Memory B cell (primary cell): ENCODE measurements around the gene RPP30.

Experiments
- ATAC-seq: fragments of 150-1000 bp; cut with Tn5 transposase; 2 replicates; pipeline ENCODE4 v1.10.0; 2021; ENCODE audit warnings: low read depth, mild to moderate bottlenecking, moderate library complexity
- DNase-seq, 2 donors: peaks; one replicate each; pipeline ENCODE4 v3.0.0; 2022; ENCODE audit warnings: low spot score in 2 of 2
- H3K27ac Mint-ChIP-seq: one replicate; pipeline ENCODE4 v1.8.0; 2022; ENCODE audit warnings: mild to moderate bottlenecking, moderate library complexity, mixed read lengths
- H3K27me3 Mint-ChIP-seq: one replicate; pipeline ENCODE4 v1.8.0; 2022; ENCODE audit warnings: mixed read lengths
- H3K36me3 Mint-ChIP-seq: one replicate; pipeline ENCODE4 v1.8.0; 2022; ENCODE audit warnings: mild to moderate bottlenecking, mixed read lengths
- H3K4me1 Mint-ChIP-seq: one replicate; pipeline ENCODE4 v1.8.0; 2022; ENCODE audit warnings: mixed read lengths
- H3K4me3 Mint-ChIP-seq: one replicate; pipeline ENCODE4 v1.8.0; 2022; ENCODE audit warnings: mild to moderate bottlenecking, moderate library complexity, mixed read lengths
- H3K9me3 Mint-ChIP-seq: one replicate; pipeline ENCODE4 v1.8.0; 2022; ENCODE audit warnings: mixed read lengths

Gene RPP30

DNA sequence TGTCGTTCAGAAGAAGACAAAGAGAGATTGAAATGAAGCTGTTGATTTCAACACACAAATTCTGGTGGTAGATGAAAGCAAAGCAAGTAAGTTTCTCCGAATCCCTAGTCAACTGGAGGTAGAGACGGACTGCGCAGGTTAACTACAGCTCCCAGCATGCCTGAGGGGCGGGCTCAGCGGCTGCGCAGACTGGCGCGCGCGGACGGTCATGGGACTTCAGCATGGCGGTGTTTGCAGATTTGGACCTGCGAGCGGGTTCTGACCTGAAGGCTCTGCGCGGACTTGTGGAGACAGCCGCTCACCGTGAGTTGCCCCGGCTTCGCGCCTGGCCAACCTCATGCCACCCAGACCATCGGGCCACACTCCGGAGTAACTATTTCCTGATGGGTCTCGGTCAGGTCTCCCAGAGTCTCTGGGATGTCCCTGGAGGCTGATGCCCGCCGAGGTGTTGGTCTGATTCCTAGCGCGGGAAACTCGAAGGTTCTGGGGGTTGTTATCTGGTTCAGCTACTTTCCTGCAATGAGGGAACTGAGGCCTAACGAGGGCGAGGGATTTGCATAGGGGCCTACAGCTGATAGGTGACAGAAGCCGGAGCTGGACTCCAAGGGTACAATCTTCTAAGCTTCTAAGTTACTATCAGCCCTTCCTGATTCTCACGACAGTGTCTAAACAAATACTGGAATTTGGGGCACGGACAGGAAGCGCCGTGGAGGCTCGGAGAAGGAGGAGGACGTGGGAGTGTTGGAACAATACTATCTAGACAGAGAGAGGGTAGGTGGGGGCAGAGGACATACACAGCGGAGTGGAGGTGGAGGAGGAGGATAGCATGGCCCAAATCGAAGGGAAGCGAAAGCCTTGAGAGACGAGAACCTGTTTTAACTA is at the start of gene RPP30:
TSS of gene RPP30 (plus strand) at position 209 of the 882 bp plus-strand sequence. CDS start at position 222, 13 bp downstream.
- Mint-ChIP-seq H3K9me3 (peaks cover 6% of the 10 kb centered on the region), H3K4me1 (peaks cover 14% of the 10 kb centered on the region), H3K27me3 (peaks cover 10% of the 10 kb centered on the region), H3K27ac (peak within 1 kb of the TSS; percentile 89), H3K36me3 (peaks cover 12% of the 10 kb centered on the region), H3K4me3 (peak within 1 kb of the TSS; percentile 96)
- ATAC-seq (peak; percentile 98), DNase-seq (peak; percentile 74 to 78)

DNA sequence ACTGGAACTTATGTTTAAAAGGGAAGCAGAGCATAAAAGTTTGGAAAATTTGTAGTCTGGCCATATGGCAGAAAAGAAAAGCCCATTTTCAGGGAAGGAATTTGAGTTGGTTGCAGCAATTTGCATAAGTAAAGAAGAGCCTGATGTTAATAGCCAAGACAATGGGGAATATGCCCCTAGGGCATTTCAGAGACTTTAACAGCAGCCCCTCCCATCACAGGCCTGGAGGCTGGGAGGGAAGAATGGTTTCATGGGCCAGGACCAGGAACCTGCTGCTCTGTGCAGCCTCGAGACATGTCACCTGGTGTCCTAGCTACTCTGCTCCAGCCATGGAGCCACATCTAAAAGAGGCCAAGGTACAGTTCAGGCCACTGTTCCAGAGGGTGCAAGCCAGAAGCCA is 49.3 kb upstream of the RPP30 start:
- H3K9me3 Mint-ChIP-seq, result peaks cover 12% of the 10 kb centered on the region
- no peak overlapping the region for H3K4me3 Mint-ChIP-seq
- H3K36me3 Mint-ChIP-seq, result peaks cover 2% of the 10 kb centered on the region
- no peaks in the 10 kb centered on the region for H3K4me1 Mint-ChIP-seq
- DNase-seq, result no peak
- peaks cover 8% of the 10 kb centered on the region for H3K27me3 Mint-ChIP-seq
- H3K27ac Mint-ChIP-seq, result no peak overlapping the region
- no peak for ATAC-seq

DNA sequence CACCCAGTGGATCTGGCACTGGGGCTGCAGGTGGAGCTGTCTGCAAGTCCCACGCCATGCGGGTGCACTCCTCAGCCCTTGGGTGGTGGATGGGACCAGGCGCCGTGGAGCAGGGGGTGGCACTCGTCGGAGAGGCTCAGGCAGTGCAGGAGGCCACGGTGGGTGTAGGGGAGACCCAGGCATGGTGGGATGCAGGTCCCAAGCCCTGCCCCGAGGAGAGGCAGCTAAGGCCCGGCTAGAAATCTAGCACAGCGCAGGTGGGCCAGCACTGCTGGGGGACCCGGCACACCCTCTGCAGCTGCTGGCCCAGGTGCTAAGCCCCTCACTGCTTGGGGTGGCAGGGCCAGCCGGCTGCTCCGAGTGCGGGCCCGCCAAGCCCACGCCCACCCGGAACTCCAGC is 39.7 kb upstream of the RPP30 start:
- Mint-ChIP-seq H3K27me3 (no peaks in the 10 kb centered on the region), H3K9me3 (no peaks in the 10 kb centered on the region), H3K27ac (no peak overlapping the region), H3K36me3 (no peaks in the 10 kb centered on the region), H3K4me1 (no peaks in the 10 kb centered on the region), H3K4me3 (no peak overlapping the region)
- DNase-seq, result no peak
- ATAC-seq, result no peak

DNA sequence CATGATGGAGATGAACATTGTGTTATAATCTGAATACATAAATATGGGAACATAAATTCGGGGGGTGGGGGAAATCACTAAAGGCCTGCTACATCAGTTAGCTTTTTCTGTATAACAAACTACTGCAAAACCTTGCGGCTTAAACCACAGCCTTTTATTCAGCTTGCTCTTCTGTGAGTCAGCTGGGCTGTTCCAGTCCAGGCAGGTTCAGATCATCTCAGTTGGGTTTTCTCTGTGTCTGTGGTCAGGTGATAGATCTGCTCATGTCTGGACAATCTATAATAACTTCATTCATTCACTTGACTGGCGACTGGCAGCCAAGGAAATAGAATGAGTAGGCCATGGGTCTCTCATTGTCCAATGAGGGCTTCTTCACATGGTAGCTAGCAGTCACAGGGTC is 37.4 kb upstream of the RPP30 start:
- H3K36me3 Mint-ChIP-seq, result no peaks in the 10 kb centered on the region
- H3K27ac Mint-ChIP-seq, result no peak overlapping the region
- no peaks in the 10 kb centered on the region for H3K9me3 Mint-ChIP-seq
- no peak overlapping the region for H3K4me3 Mint-ChIP-seq
- H3K27me3 Mint-ChIP-seq, result peaks cover 5% of the 10 kb centered on the region
- H3K4me1 Mint-ChIP-seq, result no peaks in the 10 kb centered on the region
- ATAC-seq, result no peak
- DNase-seq, result no peak

DNA sequence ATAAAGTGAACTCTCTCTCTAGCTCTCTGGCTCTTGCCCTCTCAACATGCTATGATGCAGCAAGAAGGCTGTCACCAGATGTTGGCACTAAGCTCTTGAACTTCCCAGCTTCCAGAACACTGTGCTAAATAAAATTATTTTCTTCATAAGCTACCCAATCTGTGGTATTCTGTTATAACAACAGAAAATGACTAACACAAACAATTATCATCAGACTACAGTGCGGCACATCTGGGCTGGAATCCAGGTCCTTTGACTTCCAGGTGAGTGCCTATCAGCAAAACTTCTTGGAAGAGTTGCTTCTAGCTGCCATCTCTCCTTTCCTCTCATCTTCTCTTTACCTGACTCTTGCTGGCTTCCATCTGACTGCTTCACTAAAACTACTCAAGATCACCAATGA is 34.3 kb upstream of the RPP30 start:
- Mint-ChIP-seq H3K36me3 (no peaks in the 10 kb centered on the region), H3K4me3 (no peak overlapping the region), H3K9me3 (no peaks in the 10 kb centered on the region), H3K27ac (no peak overlapping the region), H3K4me1 (no peaks in the 10 kb centered on the region), H3K27me3 (peaks cover 8% of the 10 kb centered on the region)
- DNase-seq (no peak), ATAC-seq (no peak)

DNA sequence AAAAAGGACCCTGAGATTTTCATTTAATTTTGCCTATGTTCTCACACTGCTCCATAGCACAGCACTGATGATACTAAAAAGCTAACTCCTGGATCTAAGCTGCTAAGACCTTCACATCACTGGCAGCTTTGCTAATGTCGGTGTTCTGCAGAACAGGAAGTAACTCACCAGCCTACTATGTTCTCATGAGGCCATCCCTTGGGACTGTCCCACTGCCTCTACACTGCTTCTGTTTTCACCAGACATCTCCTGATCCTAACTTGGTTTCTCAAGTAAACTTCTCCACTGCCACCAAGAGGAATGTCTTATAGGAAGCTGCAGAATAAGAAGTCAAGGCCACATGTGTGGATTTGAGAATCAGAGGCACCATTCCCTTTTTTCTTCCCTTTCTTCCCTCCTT is 29.0 kb upstream of the RPP30 start:
- peaks cover 22% of the 10 kb centered on the region for H3K27me3 Mint-ChIP-seq

DNA sequence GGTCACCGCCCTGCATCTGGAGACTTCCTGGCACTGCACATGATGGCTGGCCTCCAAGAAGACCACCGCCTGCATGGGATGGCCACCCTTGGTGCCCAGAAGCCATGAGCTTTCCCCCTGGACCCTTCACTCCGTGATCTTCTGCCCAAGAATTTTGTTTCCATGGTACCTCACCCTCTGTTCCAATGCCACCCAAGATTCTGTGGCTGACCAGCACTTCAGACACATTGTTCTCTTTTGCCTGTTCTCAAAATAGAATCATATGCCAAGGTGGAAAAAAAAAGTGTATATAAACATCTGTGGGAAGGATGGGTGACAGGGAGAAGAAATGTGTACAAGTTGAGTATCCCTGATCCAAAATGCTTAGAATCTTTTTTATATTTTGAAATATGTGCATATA is 26.0 kb upstream of the RPP30 start:
- peaks cover 2% of the 10 kb centered on the region for H3K36me3 Mint-ChIP-seq
- DNase-seq (no peak), ATAC-seq (no peak)
- H3K9me3 Mint-ChIP-seq, result peaks cover 4% of the 10 kb centered on the region
- no peak overlapping the region for H3K4me3 Mint-ChIP-seq
- peaks cover 18% of the 10 kb centered on the region for H3K27me3 Mint-ChIP-seq
- H3K4me1 Mint-ChIP-seq, result peaks cover 5% of the 10 kb centered on the region
- H3K27ac Mint-ChIP-seq, result no peak overlapping the region

More for the DNA sequence above, 29.0 kb upstream of the RPP30 start:
- no peak for DNase-seq
- Mint-ChIP-seq H3K4me1 (peaks cover 5% of the 10 kb centered on the region), H3K4me3 (no peak overlapping the region), H3K36me3 (no peaks in the 10 kb centered on the region), H3K27ac (no peak overlapping the region), H3K9me3 (no peaks in the 10 kb centered on the region)
- peak; percentile 65 for ATAC-seq

DNA sequence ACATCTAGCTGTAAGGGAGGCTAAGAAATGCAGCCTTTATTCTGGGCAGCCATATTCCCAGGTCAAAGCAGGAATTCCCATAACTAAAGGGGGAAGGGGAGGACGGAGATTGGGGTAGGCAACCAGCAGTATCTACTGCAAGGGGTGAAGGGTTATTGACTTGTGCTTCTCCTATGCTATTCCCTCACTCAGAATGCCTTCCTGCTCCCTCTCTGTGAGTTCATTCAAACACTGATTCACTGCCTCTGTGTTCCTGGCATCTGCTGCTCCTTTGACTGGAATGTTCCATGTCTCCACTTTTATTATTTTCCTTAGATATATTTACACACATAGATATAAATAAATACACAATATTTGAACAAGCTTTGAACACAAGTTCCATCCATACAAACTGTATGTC is 25.0 kb upstream of the RPP30 start:
- no peak for ATAC-seq
- H3K27ac Mint-ChIP-seq, result no peak overlapping the region

DNA sequence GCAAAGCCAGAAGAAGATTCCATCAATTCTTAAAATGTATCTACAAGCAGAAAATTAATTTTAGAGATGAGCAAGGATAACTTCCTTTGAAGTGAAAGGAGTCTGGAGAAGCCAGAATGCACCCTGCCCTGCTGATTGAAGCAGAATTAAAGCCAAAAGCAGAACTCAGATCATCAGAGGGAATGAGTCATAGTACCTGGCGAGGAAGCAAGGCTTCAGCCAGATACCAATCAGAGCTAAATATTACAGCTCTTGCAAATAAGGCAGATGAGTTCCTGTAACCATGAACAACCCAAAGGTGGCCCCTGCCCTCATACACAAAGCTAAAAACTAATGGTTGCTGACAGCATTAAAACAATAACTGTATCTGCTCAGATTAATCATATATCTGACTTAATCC is 24.3 kb upstream of the RPP30 start:
- Mint-ChIP-seq H3K9me3 (peaks cover 6% of the 10 kb centered on the region), H3K27ac (no peak overlapping the region), H3K4me3 (no peak overlapping the region), H3K27me3 (peaks cover 22% of the 10 kb centered on the region), H3K4me1 (peaks cover 5% of the 10 kb centered on the region), H3K36me3 (peaks cover 5% of the 10 kb centered on the region)
- DNase-seq (no peak), ATAC-seq (peak; percentile 84)

More for the DNA sequence above, 25.0 kb upstream of the RPP30 start:
- peaks cover 6% of the 10 kb centered on the region for H3K9me3 Mint-ChIP-seq
- peaks cover 20% of the 10 kb centered on the region for H3K27me3 Mint-ChIP-seq
- H3K4me1 Mint-ChIP-seq, result peaks cover 5% of the 10 kb centered on the region
- H3K36me3 Mint-ChIP-seq, result peaks cover 4% of the 10 kb centered on the region
- no peak for DNase-seq
- no peak overlapping the region for H3K4me3 Mint-ChIP-seq

DNA sequence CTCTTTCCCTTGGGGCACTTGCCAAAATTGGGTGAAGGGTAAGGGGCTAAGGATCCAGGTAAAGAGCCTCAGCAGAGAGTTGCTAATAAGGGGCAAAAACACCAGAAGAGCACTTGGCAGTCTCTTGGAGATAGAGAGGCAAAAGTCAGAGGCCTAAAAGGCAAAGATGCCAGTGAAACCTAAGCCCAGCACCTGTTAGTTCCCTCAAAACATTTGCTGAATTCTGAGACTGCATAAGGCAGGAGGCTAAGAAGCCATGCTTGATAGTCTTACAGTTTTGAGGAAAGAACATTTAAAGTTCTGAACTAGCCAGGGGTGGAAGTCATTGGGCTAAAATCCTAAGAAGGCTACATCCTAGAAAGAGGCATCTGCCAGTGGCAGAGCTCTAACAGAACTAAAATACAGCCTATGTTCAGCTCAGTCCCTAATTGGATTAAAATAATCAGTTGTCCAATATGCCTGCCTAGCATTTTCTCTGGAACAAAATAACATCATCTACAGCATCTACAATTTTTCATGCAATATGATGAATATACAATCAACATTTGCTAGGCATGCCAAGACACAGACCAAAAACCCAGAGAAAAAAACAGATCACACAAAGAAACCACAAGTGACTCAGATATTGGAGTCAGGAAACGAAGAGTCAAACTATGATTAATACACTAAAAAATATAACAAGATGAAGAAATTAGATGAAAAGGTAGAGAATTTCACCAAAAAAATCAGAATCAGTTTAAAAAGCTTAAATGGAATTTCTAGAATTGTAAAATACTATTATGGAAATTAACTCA is 21.6 kb upstream of the RPP30 start:
- peaks cover 20% of the 10 kb centered on the region for H3K27me3 Mint-ChIP-seq
- ATAC-seq, result no peak
- H3K4me3 Mint-ChIP-seq, result no peak overlapping the region
- H3K4me1 Mint-ChIP-seq, result peaks cover 5% of the 10 kb centered on the region
- DNase-seq, result no peak
- H3K36me3 Mint-ChIP-seq, result peaks cover 5% of the 10 kb centered on the region
- H3K27ac Mint-ChIP-seq, result no peak overlapping the region
- H3K9me3 Mint-ChIP-seq, result peaks cover 6% of the 10 kb centered on the region

DNA sequence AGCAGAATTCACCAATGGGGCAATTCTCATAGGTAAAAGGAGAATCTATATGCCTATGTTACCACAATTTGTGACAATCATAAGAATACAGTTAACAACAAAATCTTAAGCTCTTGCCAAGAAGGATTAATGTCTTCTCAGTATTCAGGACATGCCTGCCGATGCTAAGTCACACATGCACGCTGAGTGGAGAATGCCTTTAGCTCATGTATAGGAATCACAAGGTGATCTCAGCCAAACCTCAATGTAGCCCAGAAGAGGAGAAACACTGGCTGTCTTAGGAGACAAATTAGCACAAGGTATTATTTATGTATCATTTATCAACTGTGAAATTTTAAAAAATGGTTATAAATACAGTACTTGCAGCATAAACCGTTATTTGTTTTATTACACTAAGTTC is 16.6 kb upstream of the RPP30 start:
- no peak overlapping the region for H3K4me3 Mint-ChIP-seq
- peaks cover 5% of the 10 kb centered on the region for H3K36me3 Mint-ChIP-seq
- DNase-seq, result no peak
- ATAC-seq, result no peak
- peaks cover 5% of the 10 kb centered on the region for H3K4me1 Mint-ChIP-seq
- H3K27me3 Mint-ChIP-seq, result peaks cover 13% of the 10 kb centered on the region
- H3K9me3 Mint-ChIP-seq, result peaks cover 6% of the 10 kb centered on the region
- H3K27ac Mint-ChIP-seq, result no peak overlapping the region

DNA sequence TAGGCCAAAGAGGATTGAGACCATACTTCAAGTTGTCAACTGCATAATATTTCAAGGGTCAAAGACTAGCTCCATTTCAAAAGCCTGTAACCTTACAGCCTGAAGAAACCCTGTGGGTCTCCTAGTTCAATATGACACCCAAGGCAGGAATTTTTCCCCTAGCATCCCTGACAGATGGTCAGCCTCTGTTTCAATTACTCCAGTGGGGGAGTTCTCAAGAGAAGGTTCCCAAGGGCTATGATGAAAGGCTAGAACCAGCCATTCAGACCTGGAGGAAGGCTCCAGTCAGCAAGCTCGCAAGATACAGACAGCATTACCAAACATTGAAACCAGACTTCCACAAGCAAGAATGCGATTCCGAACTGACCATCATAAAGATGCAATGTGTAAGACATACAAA is 15.5 kb upstream of the RPP30 start:
- ATAC-seq (no peak), DNase-seq (no peak)
- Mint-ChIP-seq H3K27me3 (peaks cover 12% of the 10 kb centered on the region), H3K36me3 (peaks cover 3% of the 10 kb centered on the region), H3K4me1 (peaks cover 5% of the 10 kb centered on the region), H3K27ac (no peak overlapping the region), H3K9me3 (no peaks in the 10 kb centered on the region), H3K4me3 (peak overlapping the region; percentile 53)

DNA sequence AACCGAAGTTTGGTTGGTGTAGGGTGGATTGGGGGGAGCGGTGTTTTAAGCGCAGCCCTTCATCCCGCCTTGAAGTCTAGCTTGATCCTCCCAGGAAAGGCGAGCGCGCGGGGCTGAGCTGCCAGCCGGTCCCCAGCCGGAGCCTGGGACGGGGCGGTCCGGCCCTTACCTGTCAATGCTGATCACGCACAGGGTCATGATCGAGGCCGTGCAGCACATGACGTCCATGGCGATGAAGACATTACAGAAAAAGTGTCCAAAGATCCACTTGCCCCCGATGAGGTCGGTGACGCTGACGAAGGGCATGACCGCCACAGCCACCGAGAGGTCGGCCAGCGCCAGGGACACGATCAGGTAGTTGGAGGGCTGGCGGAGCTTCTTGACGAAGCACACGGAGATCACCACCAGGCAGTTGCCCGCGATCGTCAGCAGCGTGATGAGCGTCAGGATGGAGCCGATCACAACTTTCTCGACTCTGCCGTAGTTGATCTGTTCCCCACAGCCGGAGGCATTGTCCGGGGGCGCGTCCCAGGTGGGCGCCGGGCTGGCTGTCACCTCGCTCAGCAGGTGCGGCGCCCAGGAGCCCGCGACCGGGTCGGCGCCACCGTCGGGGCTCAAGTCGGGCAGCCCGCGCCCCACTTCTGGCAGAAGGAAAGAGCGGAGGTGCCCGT is 14.7 kb upstream of the RPP30 start:
- ATAC-seq (peak; percentile 11), DNase-seq (no peak)
- peak overlapping the region; percentile 11 for H3K27ac Mint-ChIP-seq

More for the DNA sequence above, 14.7 kb upstream of the RPP30 start:
- H3K9me3 Mint-ChIP-seq, result no peaks in the 10 kb centered on the region
- H3K4me3 Mint-ChIP-seq, result peak overlapping the region; percentile 80
- peaks cover 9% of the 10 kb centered on the region for H3K27me3 Mint-ChIP-seq
- H3K36me3 Mint-ChIP-seq, result no peaks in the 10 kb centered on the region
- peaks cover 5% of the 10 kb centered on the region for H3K4me1 Mint-ChIP-seq
